ENCODE measurements around the gene SLC35D2.

Gene SLC35D2

DNA sequence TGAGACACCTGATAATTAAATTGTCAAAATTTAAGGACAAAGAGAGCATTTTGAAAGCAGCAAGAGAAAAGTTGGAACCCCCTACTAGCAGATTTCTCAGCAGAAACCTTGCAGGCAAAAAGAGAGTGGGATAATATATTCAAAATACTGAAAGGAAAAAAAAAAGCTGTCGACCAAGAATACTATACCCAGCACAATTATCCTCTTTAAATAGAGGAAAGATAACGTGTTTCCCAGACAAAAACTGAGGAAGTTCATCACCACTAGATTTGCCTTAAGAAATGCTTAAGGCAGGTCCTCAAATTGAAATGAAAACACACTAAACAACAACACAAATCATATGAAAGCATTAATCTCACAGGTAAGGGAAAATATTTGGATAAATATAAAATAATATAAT, 108.6 kb downstream of the SLC35D2 start:
- TF ChIP-seq, protein P1, sequence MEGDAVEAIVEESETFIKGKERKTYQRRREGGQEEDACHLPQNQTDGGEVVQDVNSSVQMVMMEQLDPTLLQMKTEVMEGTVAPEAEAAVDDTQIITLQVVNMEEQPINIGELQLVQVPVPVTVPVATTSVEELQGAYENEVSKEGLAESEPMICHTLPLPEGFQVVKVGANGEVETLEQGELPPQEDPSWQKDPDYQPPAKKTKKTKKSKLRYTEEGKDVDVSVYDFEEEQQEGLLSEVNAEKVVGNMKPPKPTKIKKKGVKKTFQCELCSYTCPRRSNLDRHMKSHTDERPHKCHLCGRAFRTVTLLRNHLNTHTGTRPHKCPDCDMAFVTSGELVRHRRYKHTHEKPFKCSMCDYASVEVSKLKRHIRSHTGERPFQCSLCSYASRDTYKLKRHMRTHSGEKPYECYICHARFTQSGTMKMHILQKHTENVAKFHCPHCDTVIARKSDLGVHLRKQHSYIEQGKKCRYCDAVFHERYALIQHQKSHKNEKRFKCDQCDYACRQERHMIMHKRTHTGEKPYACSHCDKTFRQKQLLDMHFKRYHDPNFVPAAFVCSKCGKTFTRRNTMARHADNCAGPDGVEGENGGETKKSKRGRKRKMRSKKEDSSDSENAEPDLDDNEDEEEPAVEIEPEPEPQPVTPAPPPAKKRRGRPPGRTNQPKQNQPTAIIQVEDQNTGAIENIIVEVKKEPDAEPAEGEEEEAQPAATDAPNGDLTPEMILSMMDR (IDR thresholded peaks at IDR 0.05; ENCODE audit: low read depth, low read length): no peak
- TF ChIP-seq POLR2A (IDR thresholded peaks at IDR 0.05; ENCODE audit: extremely low read depth, insufficient read length) (no peak), MYC (IDR thresholded peaks at IDR 0.05; ENCODE audit: low read depth, low read length) (no peak)
- TF ChIP-seq, protein P2, sequence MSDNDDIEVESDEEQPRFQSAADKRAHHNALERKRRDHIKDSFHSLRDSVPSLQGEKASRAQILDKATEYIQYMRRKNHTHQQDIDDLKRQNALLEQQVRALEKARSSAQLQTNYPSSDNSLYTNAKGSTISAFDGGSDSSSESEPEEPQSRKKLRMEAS (IDR thresholded peaks at IDR 0.05; ENCODE audit: low read depth, low read length): no peak
- no peak overlapping the region for H3K4me3 ChIP-seq (ENCODE audit: low read depth, low read length)
- no peak for DNase-seq (ENCODE audit: low read depth)
